ENCODE data around the gene WIPF3. TPM values are rescaled to one million over a fixed set of nuclear protein-coding genes. Genes with fewer than 3 reads are reported as not detected.

Gene WIPF3
- total RNA-seq, 1 experiment from 2014 or later = 11.6 TPM

GRCh38 chr7:29895559-29895958, 89.3 kb downstream of the WIPF3 start:
- no peaks in the 10 kb centered on the region for H3K79me1 ChIP-seq (ENCODE audit: insufficient read depth, low read depth, low read length, poor library complexity, severe bottlenecking)
- no peak overlapping the region for H2AK5ac ChIP-seq (ENCODE audit: insufficient read length, low read length)
- H2BK15ac ChIP-seq (ENCODE audit: low read depth, low read length) = no peak overlapping the region
- Mint-ChIP-seq H3K27ac (no peak overlapping the region), H3K4me1 (no peaks in the 10 kb centered on the region), H3K36me3 (ENCODE audit: insufficient read depth in 1 of 3, low read depth in 3 of 3) (peaks cover 17 to 41% (median 22%) of the 10 kb centered on the region in 3 experiments), H3K27me3 (ENCODE audit: low read depth) (no peaks in the 10 kb centered on the region), H3K9me3 (peaks cover 8 to 18% of the 10 kb centered on the region in 2 experiments), H3K4me3 (no peak overlapping the region)
- no peak overlapping the region for H2BK20ac ChIP-seq (ENCODE audit: low read depth, low read length, poor library complexity, severe bottlenecking)
- no peaks in the 10 kb centered on the region for H3K9me3 ChIP-seq (ENCODE audit: control insufficient read depth, low read depth, low read length)
- H4K5ac ChIP-seq (ENCODE audit: insufficient read length, low read depth, low read length) = no peak overlapping the region
- H3K27ac ChIP-seq (ENCODE audit: insufficient read length, low read depth, low read length) = no peak overlapping the region
- WGBS (ENCODE audit: extremely low coverage, insufficient read length, low lambda C conversion rate) = no CpG with 5 or more reads among the region's 6 CpGs
- no peak overlapping the region for H3K18ac ChIP-seq (ENCODE audit: insufficient read length, low read depth, low read length)
- H4K8ac ChIP-seq (replicated peaks; ENCODE audit: insufficient read length, low read depth, low read length) = no peak overlapping the region
- no peak overlapping the region for H3T11ph ChIP-seq (ENCODE audit: low read length)
- H3K79me2 ChIP-seq (ENCODE audit: insufficient read depth, low read length) = no peaks in the 10 kb centered on the region
- TF ChIP-seq, protein P1, sequence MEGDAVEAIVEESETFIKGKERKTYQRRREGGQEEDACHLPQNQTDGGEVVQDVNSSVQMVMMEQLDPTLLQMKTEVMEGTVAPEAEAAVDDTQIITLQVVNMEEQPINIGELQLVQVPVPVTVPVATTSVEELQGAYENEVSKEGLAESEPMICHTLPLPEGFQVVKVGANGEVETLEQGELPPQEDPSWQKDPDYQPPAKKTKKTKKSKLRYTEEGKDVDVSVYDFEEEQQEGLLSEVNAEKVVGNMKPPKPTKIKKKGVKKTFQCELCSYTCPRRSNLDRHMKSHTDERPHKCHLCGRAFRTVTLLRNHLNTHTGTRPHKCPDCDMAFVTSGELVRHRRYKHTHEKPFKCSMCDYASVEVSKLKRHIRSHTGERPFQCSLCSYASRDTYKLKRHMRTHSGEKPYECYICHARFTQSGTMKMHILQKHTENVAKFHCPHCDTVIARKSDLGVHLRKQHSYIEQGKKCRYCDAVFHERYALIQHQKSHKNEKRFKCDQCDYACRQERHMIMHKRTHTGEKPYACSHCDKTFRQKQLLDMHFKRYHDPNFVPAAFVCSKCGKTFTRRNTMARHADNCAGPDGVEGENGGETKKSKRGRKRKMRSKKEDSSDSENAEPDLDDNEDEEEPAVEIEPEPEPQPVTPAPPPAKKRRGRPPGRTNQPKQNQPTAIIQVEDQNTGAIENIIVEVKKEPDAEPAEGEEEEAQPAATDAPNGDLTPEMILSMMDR (conservative IDR thresholded peaks at IDR 0.05) = no peak
- H2BK120ac ChIP-seq (ENCODE audit: low read depth, low read length, poor library complexity, severe bottlenecking) = no peak overlapping the region
- no peak overlapping the region for H3K4me2 ChIP-seq (ENCODE audit: insufficient read depth, insufficient read length, low read length)
- no peak overlapping the region for H3K23ac ChIP-seq (ENCODE audit: insufficient read length, low read depth, low read length)
- H2BK12ac ChIP-seq (ENCODE audit: insufficient read length, low read depth, low read length) = no peak overlapping the region
- no peak for DNase-seq
- no peak overlapping the region for H4K91ac ChIP-seq (ENCODE audit: insufficient read length, low read depth, low read length)
- H2BK5ac ChIP-seq (ENCODE audit: insufficient read length, low read length) = no peak overlapping the region
- no peak overlapping the region for H3K9ac ChIP-seq (ENCODE audit: extremely low read depth, insufficient read length, low read length)
- H3K27me3 ChIP-seq (ENCODE audit: insufficient read depth, low read length) = no peaks in the 10 kb centered on the region
- no peak overlapping the region for H3K14ac ChIP-seq (ENCODE audit: insufficient read depth, low read length)
- no peaks in the 10 kb centered on the region for H3K4me1 ChIP-seq (ENCODE audit: insufficient read depth, low read length)
- H2AFZ ChIP-seq (ENCODE audit: low read length) = no peak overlapping the region
- no peak overlapping the region for H3K56ac ChIP-seq (ENCODE audit: insufficient read length, low read depth, low read length)
- no peaks in the 10 kb centered on the region for H3K23me2 ChIP-seq (ENCODE audit: insufficient read length, low read depth, low read length, poor library complexity, severe bottlenecking)
- no peaks in the 10 kb centered on the region for H4K20me1 ChIP-seq (ENCODE audit: control insufficient read depth, insufficient read depth, insufficient read length)
- no peak overlapping the region for H3K4ac ChIP-seq (ENCODE audit: low read depth, low read length)

All from H9 (cell line).